Cortex of kidney (tissue), 1 donor: ENCODE data around the gene TMEM163.
"Not testable (repeated sequence)": the region's sequence is repeated elsewhere in the genome, so short reads cannot be mapped to it uniquely, and the experiment has no call there.

Source experiments
- DNase-seq: peaks from one replicate; lab custom pipeline; 2025; lab: John Stamatoyannopoulos, UW

Gene TMEM163

DNA sequence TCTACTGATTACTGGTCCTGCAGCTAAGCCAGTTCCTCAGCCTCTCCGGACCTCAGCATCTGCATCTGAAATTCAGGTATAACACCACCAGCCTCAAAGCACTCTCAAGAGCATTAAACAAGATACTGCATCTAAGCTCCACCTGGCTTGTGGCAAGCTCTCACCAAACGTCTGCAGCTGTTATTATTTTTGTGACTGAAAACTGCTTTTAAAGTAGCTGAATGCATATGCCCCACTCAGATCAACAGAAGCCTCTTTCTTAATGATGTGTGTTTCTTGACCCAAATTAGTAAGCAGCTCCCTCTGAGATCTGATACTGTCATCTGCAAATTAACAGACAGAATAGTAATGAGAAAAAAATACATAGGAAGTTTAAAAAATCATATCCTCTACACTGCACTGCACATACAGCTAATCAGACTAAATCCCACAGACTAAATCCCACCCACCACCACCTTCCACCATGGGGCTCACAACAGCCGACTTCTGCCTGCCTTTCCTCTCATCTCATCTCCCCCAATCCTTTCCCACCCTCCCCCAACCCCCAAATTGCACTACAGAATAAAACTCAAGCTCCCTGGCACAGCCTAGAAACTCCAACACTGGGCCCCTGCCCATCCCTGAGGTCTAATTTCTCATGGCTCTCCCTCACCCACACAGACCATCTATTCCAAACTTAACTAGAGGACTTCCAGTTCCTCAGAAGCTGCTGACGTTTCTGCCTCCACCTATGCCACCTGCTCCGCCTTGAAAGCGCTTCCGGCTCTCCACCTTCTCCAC, 52.9 kb downstream of the TMEM163 start:
- DNase-seq: no peak

DNA sequence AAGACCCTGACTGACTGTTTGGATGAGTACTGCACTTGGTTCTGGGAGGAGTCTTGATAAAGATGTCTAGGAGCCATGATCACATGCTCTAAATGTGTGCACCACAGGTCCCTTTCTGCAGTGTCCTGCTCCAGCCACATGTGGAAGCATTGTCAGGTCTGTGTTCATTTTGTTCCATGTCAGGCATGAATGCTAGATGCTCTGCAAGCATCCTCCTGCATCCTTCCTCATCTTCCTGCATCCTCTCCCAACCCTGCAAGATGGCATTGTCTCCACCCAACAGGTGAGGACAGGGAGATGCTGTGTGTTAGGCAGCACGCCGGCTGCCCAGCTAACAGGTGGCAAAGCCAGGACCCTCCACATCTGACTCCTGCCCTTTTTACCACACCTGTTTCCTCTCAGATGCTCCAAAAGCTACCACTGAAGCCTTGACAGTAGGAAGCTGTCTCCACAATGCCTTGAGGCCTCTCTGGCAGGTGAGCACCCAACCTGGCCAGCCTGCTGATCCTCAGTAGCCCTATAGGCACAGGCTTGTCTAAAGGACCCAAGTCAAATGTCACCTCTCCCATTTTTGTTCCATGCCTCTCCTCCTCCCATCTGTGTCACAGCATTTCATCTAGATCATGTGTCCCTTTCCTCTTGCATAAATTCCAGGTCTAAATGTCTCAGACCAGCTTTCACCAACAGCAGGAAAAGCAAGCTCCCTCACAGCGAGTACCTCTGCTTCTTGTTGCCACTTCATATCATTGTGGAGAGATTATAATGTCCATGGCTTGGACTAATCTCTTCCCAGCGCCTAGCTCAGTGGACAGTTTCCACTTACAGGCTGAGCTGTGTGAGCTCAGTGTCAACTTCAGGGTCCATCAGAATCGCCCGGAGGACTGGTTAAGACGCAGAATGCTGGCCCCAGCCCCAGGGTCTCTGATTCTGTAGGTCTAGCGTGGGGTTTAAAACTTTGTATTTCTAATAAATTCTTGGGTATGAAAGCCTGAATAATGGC, 55.0 kb downstream of the TMEM163 start:
- no peak for DNase-seq

DNA sequence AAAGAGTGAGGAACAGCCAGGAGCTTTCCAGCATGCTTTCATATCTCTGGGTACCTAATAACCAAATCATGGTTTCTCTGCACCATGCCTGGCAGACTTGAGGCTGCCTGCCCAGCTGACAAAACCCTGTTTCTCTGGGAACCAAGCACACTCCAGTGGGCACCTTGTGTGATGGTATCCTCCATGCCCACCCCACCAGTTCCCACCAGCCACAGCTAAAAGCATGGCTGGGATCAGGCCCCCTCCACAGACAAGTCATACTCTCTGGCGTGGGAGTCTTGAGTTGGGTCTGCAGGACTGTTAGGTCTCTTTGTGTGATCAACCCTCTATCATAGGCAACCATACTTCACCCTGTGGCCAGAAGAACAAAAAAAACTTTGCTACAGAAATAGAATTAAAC, 56.0 kb downstream of the TMEM163 start:
- DNase-seq: no peak

DNA sequence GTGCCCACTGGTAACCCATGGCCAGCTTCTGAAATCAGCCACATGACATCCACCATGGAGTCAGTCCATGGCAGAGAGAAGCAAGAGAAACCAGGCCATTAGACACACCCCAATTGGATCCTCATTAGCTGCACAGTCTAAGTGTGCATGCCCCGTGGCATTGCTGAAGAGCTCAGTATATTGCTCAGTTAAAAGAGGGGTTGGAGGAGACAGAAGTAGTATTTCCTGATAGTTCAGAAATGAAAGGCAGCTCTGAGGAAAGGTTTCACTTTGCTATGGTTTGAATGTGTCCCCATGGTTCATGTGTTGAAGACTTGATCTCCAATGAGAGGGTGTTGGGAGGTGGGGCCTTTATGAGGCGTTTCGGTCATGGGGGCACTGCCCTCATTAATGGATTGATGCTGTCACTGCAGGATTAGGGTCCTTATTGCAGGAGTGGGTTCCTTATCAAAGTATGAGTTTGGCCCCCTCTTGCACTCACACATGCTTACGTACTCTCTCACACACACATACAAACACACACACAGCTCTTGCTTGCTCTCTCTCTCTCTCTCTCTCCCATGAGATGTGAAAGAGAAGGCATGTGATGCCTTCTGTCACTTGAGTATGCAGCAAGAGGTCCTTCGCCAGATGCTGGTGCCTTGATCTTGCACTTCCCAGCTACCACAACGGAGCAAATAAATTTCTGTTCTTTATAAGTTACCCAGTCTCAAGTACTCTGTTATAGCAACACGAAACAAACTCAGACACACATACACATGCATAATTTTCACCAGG, 58.0 kb downstream of the TMEM163 start:
- DNase-seq: no peak

DNA sequence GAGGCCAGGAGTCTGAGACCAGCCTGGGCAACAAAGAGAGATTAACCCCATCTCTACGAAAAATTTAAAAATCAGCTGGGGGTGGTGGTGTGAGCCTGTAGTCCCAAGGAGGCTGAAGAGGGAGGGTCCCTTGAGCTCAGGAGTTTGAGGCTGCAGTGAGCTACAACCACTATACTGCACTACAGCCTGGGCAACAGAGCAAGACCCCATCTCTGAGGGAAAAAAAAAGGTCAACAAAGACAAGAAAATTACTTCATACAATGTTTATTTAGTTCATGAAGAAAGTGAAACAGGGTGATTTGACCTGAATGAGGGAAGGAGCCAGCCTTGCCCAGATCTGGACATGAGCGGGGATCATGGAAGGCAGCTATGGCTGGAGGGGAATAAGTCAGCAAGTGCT, 59.1 kb downstream of the TMEM163 start:
- DNase-seq: no peak

DNA sequence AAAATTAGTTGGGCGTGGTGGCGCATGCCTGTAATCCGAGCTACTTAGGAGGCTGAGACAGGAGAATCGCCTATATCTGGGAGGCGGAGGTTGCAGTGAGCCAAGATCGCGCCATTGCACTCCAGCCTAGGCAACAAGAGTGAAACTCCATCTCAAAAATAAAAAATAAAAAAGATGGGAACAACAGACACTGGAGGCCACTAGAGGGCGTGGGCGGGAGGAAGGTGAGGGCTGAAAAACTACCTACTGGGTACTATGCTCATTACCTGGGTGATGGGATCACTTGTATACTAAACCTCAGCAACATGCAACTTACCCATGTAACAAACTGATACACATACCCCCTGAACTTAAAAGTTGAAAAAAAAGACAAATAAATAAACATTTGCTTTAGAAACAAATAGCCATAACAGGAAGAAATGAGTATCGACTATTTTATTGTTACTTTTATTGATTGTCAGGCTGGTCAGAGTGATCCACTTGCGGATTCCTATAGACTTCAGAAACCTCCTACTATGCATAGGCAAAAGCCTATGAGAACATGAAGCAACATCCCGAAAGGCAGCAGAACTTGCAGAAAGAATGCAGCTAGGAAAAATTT, 61.0 kb downstream of the TMEM163 start:
- DNase-seq: no peak

DNA sequence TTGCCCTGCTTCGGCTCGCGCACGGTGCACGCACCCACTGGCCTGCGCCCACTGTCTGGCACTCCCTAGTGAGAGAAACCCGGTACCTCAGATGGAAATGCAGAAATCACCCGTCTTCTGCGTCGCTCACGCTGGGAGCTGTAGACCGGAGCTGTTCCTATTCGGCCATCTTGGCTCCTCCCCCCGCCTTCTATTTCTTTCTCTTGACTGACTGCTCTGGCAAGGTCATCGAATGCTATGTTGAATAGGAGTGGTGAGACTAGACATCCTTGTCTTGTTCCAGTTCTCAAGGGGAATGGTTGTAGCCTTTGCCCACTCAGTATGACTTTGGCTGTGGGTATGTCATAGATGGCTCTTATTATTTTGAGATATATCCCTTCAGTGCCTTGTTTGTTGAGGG, 62.4 kb downstream of the TMEM163 start:
- DNase-seq: not testable (repeated sequence)

DNA sequence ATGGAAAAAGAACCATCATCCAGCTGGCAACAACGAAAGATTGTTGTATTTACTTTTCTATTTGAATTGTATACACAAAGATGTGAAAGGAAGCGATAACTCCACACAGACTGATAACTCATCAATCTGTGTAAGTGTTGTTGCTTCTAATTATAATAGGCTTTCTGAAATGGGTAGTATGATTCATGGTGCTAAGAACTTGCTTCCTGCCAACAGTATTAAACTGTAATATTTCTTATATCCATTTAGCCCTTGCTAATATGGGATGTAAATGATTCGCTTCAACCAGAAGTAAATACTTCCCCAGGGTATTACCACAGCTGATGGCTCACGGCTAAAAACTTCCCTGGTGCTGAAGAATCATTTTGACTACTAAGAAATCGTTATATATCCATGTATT, 70.2 kb downstream of the TMEM163 start:
- DNase-seq: no peak

DNA sequence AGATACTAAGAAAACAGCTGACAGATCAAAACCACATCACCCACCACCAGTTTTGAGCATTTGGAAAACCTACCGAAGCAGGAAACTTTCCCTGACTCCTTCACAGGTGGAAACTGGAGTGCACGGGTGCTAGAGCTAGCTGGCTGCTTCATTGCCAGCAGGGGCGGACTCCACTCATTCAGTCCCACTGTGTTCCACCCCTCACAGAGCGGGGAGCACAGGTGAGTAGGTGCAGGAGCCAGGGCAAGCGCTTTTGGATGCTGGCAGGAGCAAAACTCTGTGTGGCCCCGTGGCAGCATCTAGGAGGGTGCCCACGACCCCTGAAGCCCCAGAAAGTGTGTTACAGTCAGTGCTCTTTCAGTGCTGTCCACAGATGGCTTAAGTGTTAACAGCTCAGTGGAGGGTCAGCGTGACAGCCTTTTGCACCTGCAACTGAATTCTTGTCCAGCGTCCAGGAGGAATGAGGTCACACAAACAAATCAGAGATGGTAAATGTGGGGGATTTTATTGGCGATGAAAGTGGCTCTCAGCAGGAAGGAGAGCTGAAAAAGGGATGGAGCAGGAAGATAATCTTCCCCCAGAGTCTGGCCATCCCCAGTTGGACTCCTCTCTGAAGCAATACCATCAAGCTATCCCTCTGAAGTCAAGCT, 71.1 kb downstream of the TMEM163 start:
- DNase-seq: no peak

DNA sequence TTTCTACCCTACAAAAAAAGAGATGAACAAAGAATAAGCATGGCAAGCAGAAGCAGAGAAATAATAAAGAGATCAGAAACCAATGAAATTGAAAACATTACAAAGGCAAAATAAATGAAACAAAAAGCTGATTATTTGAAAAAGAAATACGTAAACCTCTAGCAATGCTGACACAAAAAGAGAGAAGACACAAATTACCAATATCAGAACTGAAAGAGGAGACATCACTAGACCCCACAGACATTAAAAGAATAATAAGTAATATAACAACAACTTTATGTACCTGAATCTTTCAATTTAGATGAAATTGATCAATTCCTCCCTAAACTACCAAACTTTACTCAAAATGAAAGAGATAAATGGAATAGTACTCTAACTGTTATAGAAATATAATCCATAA, 75.9 kb downstream of the TMEM163 start:
- DNase-seq: no peak

DNA sequence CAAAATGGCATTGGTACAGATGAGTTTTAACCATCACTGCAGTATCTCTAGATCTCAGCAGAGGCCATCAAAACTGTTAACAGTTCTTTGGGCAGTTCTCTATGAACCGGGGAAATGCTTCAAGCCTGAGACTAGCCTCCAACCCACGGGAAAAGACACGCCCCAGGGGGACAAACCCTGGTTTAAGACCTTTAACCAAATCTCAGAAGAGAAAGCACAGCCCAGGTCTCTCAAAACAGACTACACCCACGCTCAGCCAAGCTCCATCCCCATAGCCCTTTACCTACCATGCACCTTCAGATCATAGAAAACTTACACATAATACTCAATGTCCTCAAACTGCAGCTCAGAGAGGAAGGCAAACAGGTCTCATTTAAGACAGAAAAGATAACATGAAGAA, 78.3 kb downstream of the TMEM163 start:
- DNase-seq: no peak

DNA sequence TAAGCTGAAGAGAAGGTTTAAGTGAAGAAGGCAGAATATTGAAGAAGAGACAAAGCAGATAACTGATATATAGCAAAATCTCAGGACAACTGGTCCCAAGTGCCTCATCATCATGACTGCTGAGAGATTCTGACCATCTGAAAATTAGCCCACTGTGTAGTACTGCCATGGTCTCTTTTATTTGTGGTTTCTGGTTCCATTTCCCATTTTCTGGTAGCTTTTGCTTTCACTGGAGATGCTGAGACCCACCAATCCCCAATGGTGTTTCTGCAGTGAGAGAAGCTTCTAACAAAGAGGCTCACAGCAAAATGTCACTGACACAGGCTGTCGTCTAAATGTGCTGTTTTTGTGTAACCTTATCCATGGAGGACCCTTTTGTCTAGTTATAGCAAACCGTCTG, 79.5 kb downstream of the TMEM163 start:
- DNase-seq: no peak

DNA sequence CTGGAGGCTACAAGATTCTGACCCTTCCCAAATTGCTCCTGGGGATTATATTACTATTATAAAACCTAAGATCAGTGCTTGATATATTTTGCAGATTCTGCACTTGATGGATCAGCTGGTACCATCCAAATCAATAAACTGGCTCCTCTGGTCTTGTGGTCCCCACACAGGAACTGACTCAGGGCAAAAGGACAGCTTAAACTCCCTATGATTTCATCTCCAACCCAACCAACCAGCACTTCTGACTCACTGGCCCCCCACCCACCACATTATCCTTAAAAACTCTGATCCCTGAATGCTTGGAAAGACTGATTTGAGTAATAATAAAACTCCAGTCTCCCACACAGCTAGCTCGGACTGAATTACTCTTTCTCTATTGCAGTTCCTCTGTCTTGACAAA, 82.1 kb downstream of the TMEM163 start:
- DNase-seq: no peak

DNA sequence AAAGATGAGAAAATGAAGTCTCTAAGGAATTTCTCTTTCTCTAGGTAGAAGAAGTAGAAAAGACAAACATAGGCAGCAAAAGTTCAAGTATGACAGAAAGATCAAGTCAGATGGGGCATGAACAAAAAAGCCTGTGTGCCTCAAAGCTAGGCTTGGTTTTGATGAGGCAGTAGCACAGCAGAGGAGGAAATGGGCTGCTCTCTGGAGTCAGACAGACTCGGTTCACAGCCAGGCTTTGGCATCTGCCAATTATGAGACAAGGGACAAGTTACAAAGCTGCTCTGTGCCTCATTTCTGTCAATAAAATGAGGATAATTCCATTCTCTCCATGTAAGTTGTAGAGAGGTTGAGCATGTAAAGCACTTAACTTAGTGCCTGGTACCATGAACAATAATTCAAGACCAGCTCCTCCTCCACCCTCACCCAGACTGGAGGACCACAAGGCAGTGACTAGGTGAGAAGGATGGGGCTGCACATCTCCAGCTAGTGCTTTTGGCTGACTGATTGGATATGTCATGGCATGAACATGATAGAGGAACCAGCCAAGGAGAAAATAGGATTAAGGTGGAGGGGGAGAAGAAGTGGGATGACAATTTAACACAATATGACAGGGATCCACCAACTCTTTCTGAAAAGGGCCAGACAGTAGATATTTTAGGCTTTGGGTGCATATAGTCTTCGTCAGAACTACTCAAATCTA, 84.6 kb downstream of the TMEM163 start:
- DNase-seq: no peak

DNA sequence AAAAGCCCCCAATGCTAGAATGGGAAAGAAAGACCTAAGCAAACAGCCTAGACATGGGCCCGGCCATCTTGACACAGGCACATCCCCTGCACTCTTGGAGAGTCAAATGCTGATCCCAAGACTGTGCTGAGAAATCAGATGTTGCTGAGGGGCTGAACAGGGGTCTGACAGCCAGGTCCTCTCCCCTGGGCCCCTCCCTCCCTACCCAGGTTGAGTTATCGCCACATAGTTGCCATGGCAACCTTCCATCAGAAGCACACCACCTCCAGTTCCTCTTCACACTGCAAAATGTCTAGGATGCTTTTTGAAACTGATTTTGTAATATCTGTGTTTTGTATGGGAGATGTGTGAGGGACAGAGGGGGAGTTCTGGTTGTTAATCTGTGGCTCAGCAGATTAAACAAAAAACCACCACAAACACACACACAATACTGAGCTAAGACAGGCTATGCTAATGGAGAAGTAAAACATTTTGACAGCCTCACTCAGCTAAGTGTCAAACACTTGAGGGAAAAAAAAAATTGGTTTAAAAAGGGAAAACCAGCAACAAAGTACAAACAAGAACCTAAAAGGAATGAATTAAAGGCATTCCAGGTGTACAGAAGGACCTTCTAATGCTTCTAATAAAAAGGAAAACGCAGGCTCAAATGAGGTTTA, 88.2 kb downstream of the TMEM163 start:
- DNase-seq: no peak

DNA sequence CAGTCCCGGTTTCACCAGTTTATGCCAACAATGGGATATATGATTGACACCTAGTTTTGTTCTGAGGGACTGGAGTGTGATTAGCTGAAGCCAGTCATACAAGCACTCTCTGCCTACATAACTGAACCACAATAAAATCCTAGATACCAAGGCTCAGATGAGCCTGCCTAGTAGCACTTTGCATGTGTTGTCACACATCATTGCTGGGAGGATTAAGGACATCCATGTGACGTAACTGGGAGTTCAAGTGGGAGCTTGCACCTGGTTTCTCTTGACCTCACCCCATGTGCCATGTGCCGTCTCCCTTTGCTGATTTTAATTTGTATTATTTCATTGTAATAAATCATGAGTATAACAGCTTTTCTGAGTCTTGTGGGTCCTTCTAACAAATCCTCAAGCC, 90.3 kb downstream of the TMEM163 start:
- no peak for DNase-seq

DNA sequence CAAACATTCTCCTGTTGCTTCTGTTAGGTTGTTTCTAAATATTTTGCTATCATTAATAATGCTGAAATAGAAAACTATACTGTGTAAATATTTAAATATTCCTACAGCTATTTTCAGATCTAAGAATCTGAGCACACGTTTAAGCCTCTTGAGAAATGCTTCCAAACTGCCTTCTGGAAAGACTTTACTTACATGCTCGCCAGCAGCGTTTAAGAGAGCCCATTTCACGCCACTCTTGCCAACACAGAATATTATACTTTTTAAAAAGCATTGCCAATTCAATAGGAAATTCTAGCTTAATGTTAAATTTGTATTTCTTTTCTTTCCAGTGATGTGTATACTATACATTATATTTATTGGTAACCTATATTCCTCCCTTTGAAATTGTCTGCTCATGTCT, 92.0 kb downstream of the TMEM163 start:
- DNase-seq: no peak

DNA sequence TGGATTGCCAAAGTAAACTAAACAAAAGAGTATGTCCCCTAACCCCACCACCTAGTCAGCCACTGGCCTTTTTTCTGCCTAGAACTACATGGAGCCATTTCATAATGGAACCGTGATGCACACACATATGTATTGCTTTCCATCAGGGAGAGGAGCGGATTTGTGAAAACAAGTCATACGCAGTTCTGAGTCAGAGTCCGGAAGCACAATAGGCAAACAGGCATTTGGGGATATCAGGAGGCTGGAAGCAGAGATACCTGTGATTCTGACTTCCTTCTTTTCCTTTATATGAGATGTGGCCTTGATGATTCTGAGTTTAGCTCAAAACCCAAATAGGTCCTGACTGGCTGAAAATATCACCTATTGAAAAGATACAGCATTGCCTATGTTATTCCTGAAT, 93.5 kb downstream of the TMEM163 start:
- DNase-seq: no peak

DNA sequence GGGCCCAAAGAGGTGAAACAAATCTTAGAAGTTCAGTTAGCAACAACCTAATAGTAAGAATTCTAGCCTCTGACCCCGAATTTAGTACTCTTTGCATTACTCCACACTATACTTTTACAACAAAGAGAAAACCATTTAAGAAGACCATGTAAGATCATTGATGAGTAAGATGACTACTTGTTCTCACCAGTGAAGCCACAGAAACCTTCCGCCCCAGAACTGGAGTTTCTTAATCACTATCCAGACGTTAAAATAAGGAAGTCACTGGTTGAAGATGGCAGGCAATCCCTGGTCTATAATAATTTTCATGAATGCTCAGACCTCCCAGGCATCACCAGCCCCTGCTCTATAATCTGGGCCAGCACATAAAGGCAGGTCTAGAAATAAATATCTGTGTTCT, 95.0 kb downstream of the TMEM163 start:
- no peak for DNase-seq

DNA sequence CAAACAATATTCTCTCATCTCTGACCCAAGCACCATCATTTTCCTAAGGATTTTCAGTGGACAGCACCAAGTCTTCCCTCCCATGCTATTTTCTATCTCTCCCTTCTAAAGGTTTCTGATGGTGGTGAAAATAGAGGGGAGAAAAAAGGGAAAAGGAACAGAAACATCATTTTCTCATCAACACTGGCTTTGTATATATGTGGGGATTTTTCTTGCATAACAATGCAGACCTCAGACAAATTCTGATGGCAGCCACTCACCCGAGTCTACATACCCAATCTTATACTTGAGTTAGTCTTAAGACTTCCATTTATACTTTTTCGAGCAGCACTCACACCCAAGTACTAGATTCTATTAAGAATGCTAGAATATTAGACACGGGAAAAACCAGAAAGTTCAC, 95.8 kb downstream of the TMEM163 start:
- no peak for DNase-seq
